Measurements from ENCODE around the gene ZNRF3.

Gene ZNRF3

DNA sequence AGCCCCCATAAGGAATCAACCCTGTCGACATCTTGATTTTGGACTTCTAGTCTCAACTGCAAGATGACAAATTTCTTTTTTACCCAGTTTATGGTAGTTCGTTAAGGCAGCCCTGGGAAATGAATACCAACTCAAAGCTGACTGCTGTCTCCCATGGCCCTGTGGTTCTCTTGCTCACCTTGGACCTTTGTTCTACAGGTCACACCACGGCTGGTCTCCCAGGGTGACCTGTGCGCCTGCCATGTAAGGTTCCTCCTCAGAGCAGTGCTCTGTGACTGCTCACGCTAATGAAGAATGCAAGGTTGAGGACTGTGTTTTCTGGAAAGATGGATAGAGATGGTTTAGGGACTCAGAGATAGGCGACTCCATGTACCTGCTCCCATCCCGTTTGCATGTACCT is 68.2 kb downstream of the ZNRF3 start:
- H3K27ac ChIP-seq (replicated peaks; ENCODE audit: low read length): peak overlapping the region; percentile 45

DNA sequence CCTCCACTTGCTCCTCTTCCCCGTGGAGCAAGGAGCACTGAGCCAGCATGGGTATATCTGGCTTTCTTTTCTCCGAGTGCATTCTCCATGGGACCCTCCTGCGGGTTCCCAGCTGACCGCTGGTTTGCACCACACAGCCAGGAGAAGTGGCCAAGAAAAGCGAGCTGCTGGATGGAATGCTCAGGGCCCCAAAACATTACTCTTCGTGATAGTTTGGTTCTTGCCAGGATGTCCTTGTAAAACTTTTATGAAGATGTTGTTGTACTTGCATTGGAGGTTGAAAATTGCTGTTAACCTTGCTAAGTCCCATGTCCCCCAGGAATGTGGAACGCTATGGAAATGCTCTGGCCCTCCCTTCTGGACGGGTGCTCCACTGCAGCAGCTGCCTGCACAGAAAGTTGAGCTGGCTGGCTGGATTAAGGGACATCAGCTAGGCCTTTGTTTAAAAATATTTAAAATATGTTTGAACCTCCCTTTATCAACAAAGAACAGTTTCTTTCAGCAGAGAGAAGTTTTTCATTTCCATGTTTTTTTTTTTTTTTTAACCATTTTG is 68.7 kb downstream of the ZNRF3 start:
- peak overlapping the region; percentile 13 for H2AK5ac ChIP-seq (ENCODE audit: low read depth, low read length)
- H3K36me3 ChIP-seq (replicated peaks in 1 of 2; ENCODE audit: control insufficient read depth in 2 of 2, insufficient read depth in 2 of 2, low read length in 2 of 2): peaks cover 0 to 17% of the 10 kb centered on the region in 2 donors
- H4K8ac ChIP-seq (ENCODE audit: low read depth, low read length): no peak overlapping the region
- H2BK120ac ChIP-seq (ENCODE audit: low read depth, low read length): no peak overlapping the region
- H3K27ac ChIP-seq (replicated peaks; ENCODE audit: low read length): peak overlapping the region; percentile 45
- no peak overlapping the region for H2BK5ac ChIP-seq (ENCODE audit: low read length)
- DNase-seq (ENCODE audit: low spot score): no peak
- H3K4ac ChIP-seq (ENCODE audit: low read length): no peak overlapping the region
- no peak overlapping the region for H3K9ac ChIP-seq (ENCODE audit: low read depth, low read length, poor library complexity)
- peak overlapping the region; percentile 86 for H3K18ac ChIP-seq (ENCODE audit: low read length)
- H3K4me2 ChIP-seq (ENCODE audit: insufficient read depth, low read length, poor library complexity, severe bottlenecking): no peak overlapping the region
- H4K91ac ChIP-seq (ENCODE audit: low read depth, low read length, poor library complexity): no peak overlapping the region
- H3K23ac ChIP-seq (ENCODE audit: low read depth, low read length, poor library complexity): no peak overlapping the region
- H2AFZ ChIP-seq (ENCODE audit: low read length): no peak overlapping the region
- no peak overlapping the region for H2BK15ac ChIP-seq (ENCODE audit: low read length)
- H2BK12ac ChIP-seq (ENCODE audit: low read length): no peak overlapping the region
- WGBS, 2 donors (ENCODE audit: extremely low coverage in 2 of 2, insufficient read length in 2 of 2, insufficient replicate concordance in 1 of 2): no CpG with 5 or more reads among the region's 8 CpGs
- no peak overlapping the region for H3K4me3 ChIP-seq (ENCODE audit: low read length in 2 of 2)
- no peak overlapping the region for H3K14ac ChIP-seq (ENCODE audit: low read length)
- peaks cover 5% of the 10 kb centered on the region for H3K79me1 ChIP-seq (ENCODE audit: low read depth, low read length)
- peaks cover 25 to 32% of the 10 kb centered on the region in 2 donors for H3K4me1 ChIP-seq (ENCODE audit: control insufficient read depth in 2 of 2, insufficient read depth in 1 of 2, low read depth in 1 of 2, low read length in 2 of 2)
- no peaks in the 10 kb centered on the region for H3K27me3 ChIP-seq (ENCODE audit: control insufficient read depth in 3 of 3, insufficient read depth in 3 of 3, low read depth in 1 of 3, low read length in 3 of 3)
- peaks cover 2 to 15% of the 10 kb centered on the region in 2 donors for H3K9me3 ChIP-seq (replicated peaks in 1 of 2; ENCODE audit: control insufficient read depth in 2 of 2, insufficient read depth in 1 of 2, low read depth in 1 of 2, low read length in 2 of 2)

More for the DNA sequence above, 68.2 kb downstream of the ZNRF3 start:
- Histone ChIP-seq H2AFZ (ENCODE audit: low read length) (no peak overlapping the region), H3K14ac (ENCODE audit: low read length) (no peak overlapping the region), H2BK15ac (ENCODE audit: low read length) (no peak overlapping the region), H3K23ac (ENCODE audit: low read depth, low read length, poor library complexity) (no peak overlapping the region), H4K8ac (ENCODE audit: low read depth, low read length) (no peak overlapping the region), H3K27me3 (ENCODE audit: control insufficient read depth in 3 of 3, insufficient read depth in 3 of 3, low read depth in 1 of 3, low read length in 3 of 3) (no peaks in the 10 kb centered on the region), H2BK12ac (ENCODE audit: low read length) (no peak overlapping the region), H3K4ac (ENCODE audit: low read length) (no peak overlapping the region), H3K4me2 (ENCODE audit: insufficient read depth, low read length, poor library complexity, severe bottlenecking) (no peak overlapping the region), H3K79me1 (ENCODE audit: low read depth, low read length) (peaks cover 5% of the 10 kb centered on the region), H4K91ac (ENCODE audit: low read depth, low read length, poor library complexity) (no peak overlapping the region), H3K9ac (ENCODE audit: low read depth, low read length, poor library complexity) (no peak overlapping the region), H2BK120ac (ENCODE audit: low read depth, low read length) (no peak overlapping the region), H2AK5ac (ENCODE audit: low read depth, low read length) (peak overlapping the region; percentile 13), H3K4me1 (ENCODE audit: control insufficient read depth in 2 of 2, insufficient read depth in 1 of 2, low read depth in 1 of 2, low read length in 2 of 2) (peaks cover 20 to 28% of the 10 kb centered on the region in 2 donors), H2BK5ac (ENCODE audit: low read length) (no peak overlapping the region), H3K9me3 (replicated peaks in 1 of 2; ENCODE audit: control insufficient read depth in 2 of 2, insufficient read depth in 1 of 2, low read depth in 1 of 2, low read length in 2 of 2) (peaks cover 4 to 20% of the 10 kb centered on the region in 2 donors), H3K18ac (ENCODE audit: low read length) (peak overlapping the region; percentile 76), H3K4me3 (ENCODE audit: low read length in 2 of 2) (no peak overlapping the region), H3K36me3 (replicated peaks in 1 of 2; ENCODE audit: control insufficient read depth in 2 of 2, insufficient read depth in 2 of 2, low read length in 2 of 2) (peaks cover 2 to 13% of the 10 kb centered on the region in 2 donors)
- DNase-seq (ENCODE audit: low spot score): no peak
- no CpG with 5 or more reads among the region's 7 CpGs for WGBS, 2 donors (ENCODE audit: extremely low coverage in 2 of 2, insufficient read length in 2 of 2, insufficient replicate concordance in 1 of 2)

DNA sequence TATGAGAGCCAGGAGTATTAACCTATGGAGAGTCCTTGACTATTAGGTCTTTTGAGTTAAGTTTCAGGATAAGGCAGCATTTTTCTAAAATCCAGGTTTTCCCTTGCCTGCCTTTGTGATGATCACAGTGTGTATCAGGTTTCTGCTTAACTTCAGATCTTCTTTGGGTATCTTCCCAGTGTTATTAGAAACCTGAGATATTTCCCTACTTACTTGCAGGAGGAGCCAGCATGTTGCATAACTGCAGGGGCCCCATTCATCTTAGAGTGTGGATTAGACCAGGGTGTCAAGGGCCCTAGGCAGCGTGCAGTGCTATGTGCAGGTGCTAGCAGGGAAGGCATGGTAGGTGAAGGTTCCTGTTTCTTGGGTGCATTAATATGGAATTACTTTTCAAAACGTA is 69.5 kb downstream of the ZNRF3 start:
- Histone ChIP-seq H3K4me1 (ENCODE audit: control insufficient read depth in 2 of 2, insufficient read depth in 1 of 2, low read depth in 1 of 2, low read length in 2 of 2) (peaks cover 25 to 32% of the 10 kb centered on the region in 2 donors), H2AK5ac (ENCODE audit: low read depth, low read length) (no peak overlapping the region), H3K27ac (replicated peaks; ENCODE audit: low read length) (peak overlapping the region; percentile 52), H3K9me3 (replicated peaks in 1 of 2; ENCODE audit: control insufficient read depth in 2 of 2, insufficient read depth in 1 of 2, low read depth in 1 of 2, low read length in 2 of 2) (peaks cover 2 to 6% of the 10 kb centered on the region in 2 donors), H3K4ac (ENCODE audit: low read length) (no peak overlapping the region), H3K27me3 (ENCODE audit: control insufficient read depth in 3 of 3, insufficient read depth in 3 of 3, low read depth in 1 of 3, low read length in 3 of 3) (no peaks in the 10 kb centered on the region), H3K14ac (ENCODE audit: low read length) (no peak overlapping the region), H3K9ac (ENCODE audit: low read depth, low read length, poor library complexity) (no peak overlapping the region), H3K4me3 (ENCODE audit: low read length in 2 of 2) (no peak overlapping the region), H3K79me1 (ENCODE audit: low read depth, low read length) (peaks cover 5% of the 10 kb centered on the region), H2BK5ac (ENCODE audit: low read length) (no peak overlapping the region), H2BK15ac (ENCODE audit: low read length) (no peak overlapping the region), H3K4me2 (ENCODE audit: insufficient read depth, low read length, poor library complexity, severe bottlenecking) (no peak overlapping the region), H2BK120ac (ENCODE audit: low read depth, low read length) (no peak overlapping the region), H3K23ac (ENCODE audit: low read depth, low read length, poor library complexity) (no peak overlapping the region), H4K8ac (ENCODE audit: low read depth, low read length) (no peak overlapping the region), H2AFZ (ENCODE audit: low read length) (no peak overlapping the region), H3K18ac (ENCODE audit: low read length) (peak overlapping the region; percentile 39), H2BK12ac (ENCODE audit: low read length) (no peak overlapping the region), H3K36me3 (replicated peaks in 1 of 2; ENCODE audit: control insufficient read depth in 2 of 2, insufficient read depth in 2 of 2, low read length in 2 of 2) (peaks cover 0 to 22% of the 10 kb centered on the region in 2 donors), H4K91ac (ENCODE audit: low read depth, low read length, poor library complexity) (no peak overlapping the region)
- WGBS, 2 donors (ENCODE audit: extremely low coverage in 2 of 2, insufficient read length in 2 of 2, insufficient replicate concordance in 1 of 2): no CpG with 5 or more reads among the region's 2 CpGs
- no peak for DNase-seq (ENCODE audit: low spot score)

DNA sequence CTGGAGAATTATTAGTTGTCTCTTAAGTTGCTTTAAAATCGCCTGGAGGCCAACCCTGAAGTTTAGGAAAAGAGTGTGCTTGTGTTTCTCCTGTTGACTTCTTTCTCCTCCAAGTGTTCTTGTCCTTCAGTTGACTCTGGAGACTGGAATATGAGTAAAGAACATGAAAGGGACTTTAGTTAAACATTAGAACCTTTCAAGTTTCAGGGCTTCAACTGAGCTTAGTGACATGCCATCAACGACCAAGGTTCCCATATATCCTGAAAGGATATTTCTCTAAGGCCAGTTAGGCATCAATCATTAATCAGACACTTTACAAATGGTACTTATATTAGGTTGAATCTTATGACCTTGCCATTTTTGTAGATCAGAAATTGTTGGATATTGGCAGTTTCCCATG is 70.0 kb downstream of the ZNRF3 start:
- WGBS, 2 donors (ENCODE audit: extremely low coverage in 2 of 2, insufficient read length in 2 of 2, insufficient replicate concordance in 1 of 2): no CpG with 5 or more reads among the region's 2 CpGs
- Histone ChIP-seq H4K91ac (ENCODE audit: low read depth, low read length, poor library complexity) (no peak overlapping the region), H3K27ac (replicated peaks; ENCODE audit: low read length) (no peak overlapping the region), H2AFZ (ENCODE audit: low read length) (no peak overlapping the region), H3K4me1 (ENCODE audit: control insufficient read depth in 2 of 2, insufficient read depth in 1 of 2, low read depth in 1 of 2, low read length in 2 of 2) (peaks cover 25 to 32% of the 10 kb centered on the region in 2 donors), H3K14ac (ENCODE audit: low read length) (no peak overlapping the region), H2BK120ac (ENCODE audit: low read depth, low read length) (no peak overlapping the region), H2BK12ac (ENCODE audit: low read length) (no peak overlapping the region), H3K4me2 (ENCODE audit: insufficient read depth, low read length, poor library complexity, severe bottlenecking) (no peak overlapping the region), H2AK5ac (ENCODE audit: low read depth, low read length) (no peak overlapping the region), H4K8ac (ENCODE audit: low read depth, low read length) (no peak overlapping the region), H3K9me3 (replicated peaks in 1 of 2; ENCODE audit: control insufficient read depth in 2 of 2, insufficient read depth in 1 of 2, low read depth in 1 of 2, low read length in 2 of 2) (peaks cover 2% of the 10 kb centered on the region in 2 donors), H3K18ac (ENCODE audit: low read length) (no peak overlapping the region), H3K79me1 (ENCODE audit: low read depth, low read length) (peaks cover 5% of the 10 kb centered on the region), H3K27me3 (ENCODE audit: control insufficient read depth in 3 of 3, insufficient read depth in 3 of 3, low read depth in 1 of 3, low read length in 3 of 3) (no peaks in the 10 kb centered on the region), H2BK15ac (ENCODE audit: low read length) (no peak overlapping the region), H3K23ac (ENCODE audit: low read depth, low read length, poor library complexity) (no peak overlapping the region), H3K36me3 (replicated peaks in 1 of 2; ENCODE audit: control insufficient read depth in 2 of 2, insufficient read depth in 2 of 2, low read length in 2 of 2) (peaks cover 0 to 24% of the 10 kb centered on the region in 2 donors), H3K4me3 (ENCODE audit: low read length in 2 of 2) (no peak overlapping the region), H2BK5ac (ENCODE audit: low read length) (no peak overlapping the region), H3K4ac (ENCODE audit: low read length) (no peak overlapping the region), H3K9ac (ENCODE audit: low read depth, low read length, poor library complexity) (no peak overlapping the region)
- no peak for DNase-seq (ENCODE audit: low spot score)
